Ascending aorta (tissue), 2 donors: ENCODE results near the gene G3BP1. TPM values are rescaled to one million over a fixed set of nuclear protein-coding genes. Genes with fewer than 3 reads are reported as not detected.

ENCODE experiments used
- DNase-seq, 2 donors: peaks; one replicate each; pipeline ENCODE4 v3.0.0-alpha.2; 2019; ENCODE audit warnings: low spot score in 2 of 2
- H3K27ac ChIP-seq, 2 donors: fragments of 200-600 bp; sonication (generic); one replicate each; pipeline ENCODE4 v1.5.1; 2016 to 2017; ENCODE audit warnings: mild to moderate bottlenecking in 1 of 2
- H3K27me3 ChIP-seq: fragments of 200-600 bp; sonication (generic); one replicate; pipeline ENCODE4 v1.5.1; 2017
- H3K36me3 ChIP-seq, 2 donors: fragments of 200-600 bp; sonication (generic); one replicate each; pipeline ENCODE4 v1.5.1; 2016
- H3K4me1 ChIP-seq, 2 donors: fragments of 200-600 bp; sonication (generic); one replicate each; pipeline ENCODE4 v1.5.1; 2016 to 2017; ENCODE audit warnings: mild to moderate bottlenecking in 1 of 2
- H3K4me3 ChIP-seq, 2 donors: fragments of 200-600 bp; sonication (generic); one replicate each; pipeline ENCODE4 v1.5.1; 2016 to 2017; ENCODE audit warnings: mild to moderate bottlenecking in 1 of 2
- H3K9me3 ChIP-seq, 2 donors: fragments of 200-600 bp; sonication (generic); one replicate each; pipeline ENCODE4 v1.5.1; 2016
- CTCF ChIP-seq, 3 experiments: fragments of 200-600 bp in 2 of 3; fragments of 450-650 bp in 1 of 3; sonication (generic) in 2 of 3; IDR thresholded peaks; one replicate each; pipeline ENCODE4 v1.5.1; 2016 to 2019; ENCODE audit warnings: antibody characterized with exemption in 3 of 3, mild to moderate bottlenecking in 1 of 3, moderate library complexity in 1 of 3
- intact Hi-C: fragments of 100-400 bp; cut with DNase I; formaldehyde crosslinking; loops from one replicate; pipeline ENCODE4 v1.15.1; 2023
- total RNA-seq: library from RNA; depleted of rRNA; stranded (reverse); fragments of >200 nt; gene quantifications from one replicate; pipeline ENCODE4 v1.1.0, GENCODE V29; 2016

G3BP1 gene
- total RNA-seq, 1 donor from 2014 or later, result 138 TPM

GRCh38 chr5:151786468-151786867, 14.7 kb downstream of the G3BP1 start:
- DNase-seq, result no peak
- no peaks in the 10 kb centered on the region for H3K9me3 ChIP-seq
- H3K27ac ChIP-seq, result no peak overlapping the region
- intact Hi-C loops, result no loop called here
- H3K27me3 ChIP-seq, result no peaks in the 10 kb centered on the region
- H3K36me3 ChIP-seq, result peaks cover 26 to 31% of the 10 kb centered on the region in 2 donors
- TF ChIP-seq CTCF (IDR thresholded peaks at IDR 0.05), result no peak
- no peak overlapping the region for H3K4me3 ChIP-seq
- peaks cover 0 to 15% of the 10 kb centered on the region in 2 donors for H3K4me1 ChIP-seq

GRCh38 chr5:151787817-151788216, 16.1 kb downstream of the G3BP1 start:
- no peaks in the 10 kb centered on the region for H3K27me3 ChIP-seq
- no peak overlapping the region for H3K27ac ChIP-seq
- intact Hi-C loops, result no loop called here
- H3K9me3 ChIP-seq, result no peaks in the 10 kb centered on the region
- no peak overlapping the region for H3K4me3 ChIP-seq
- DNase-seq, result no peak
- peaks cover 0 to 11% of the 10 kb centered on the region in 2 donors for H3K4me1 ChIP-seq
- TF ChIP-seq CTCF (IDR thresholded peaks at IDR 0.05), result no peak
- H3K36me3 ChIP-seq, result peaks cover 38 to 45% of the 10 kb centered on the region in 2 donors

- H3K9me3 ChIP-seq, result no peaks in the 10 kb centered on the region
- no peak for DNase-seq
- peaks cover 76 to 83% of the 10 kb centered on the region in 2 donors for H3K36me3 ChIP-seq
- H3K27ac ChIP-seq, result no peak overlapping the region
- intact Hi-C loops, result no loop called here
- H3K27me3 ChIP-seq, result no peaks in the 10 kb centered on the region
- no peak overlapping the region for H3K4me3 ChIP-seq
- H3K4me1 ChIP-seq, result no peaks in the 10 kb centered on the region
- TF ChIP-seq CTCF (IDR thresholded peaks at IDR 0.05), result no peak
Observed at GRCh38 chr5:151793358-151793757, 21.6 kb downstream of the G3BP1 start.

- intact Hi-C loops, result no loop called here
Observed at GRCh38 chr5:151795426-151795825, 23.7 kb downstream of the G3BP1 start.

GRCh38 chr5:151798674-151799073, 26.9 kb downstream of the G3BP1 start:
- Histone ChIP-seq H3K4me3 (no peak overlapping the region), H3K27ac (no peak overlapping the region), H3K4me1 (no peaks in the 10 kb centered on the region), H3K36me3 (peaks cover 78 to 93% of the 10 kb centered on the region in 2 donors), H3K27me3 (no peaks in the 10 kb centered on the region), H3K9me3 (no peaks in the 10 kb centered on the region)
- DNase-seq, result no peak
- intact Hi-C loops, result no loop called here
- no peak for TF ChIP-seq CTCF (IDR thresholded peaks at IDR 0.05)

More at GRCh38 chr5:151795426-151795825, 23.7 kb downstream of the G3BP1 start:
- Histone ChIP-seq H3K9me3 (no peaks in the 10 kb centered on the region), H3K27me3 (no peaks in the 10 kb centered on the region), H3K36me3 (peaks cover 77 to 91% of the 10 kb centered on the region in 2 donors), H3K4me1 (no peaks in the 10 kb centered on the region), H3K4me3 (no peak overlapping the region), H3K27ac (no peak overlapping the region)
- DNase-seq, result no peak
- TF ChIP-seq CTCF (IDR thresholded peaks at IDR 0.05), result no peak

GRCh38 chr5:151799407-151799806, 27.7 kb downstream of the G3BP1 start:
- Histone ChIP-seq H3K36me3 (peaks cover 78 to 90% of the 10 kb centered on the region in 2 donors), H3K9me3 (no peaks in the 10 kb centered on the region)
- intact Hi-C loops, result no loop called here

More at GRCh38 chr5:151799407-151799806, 27.7 kb downstream of the G3BP1 start:
- DNase-seq, result no peak
- Histone ChIP-seq H3K27me3 (no peaks in the 10 kb centered on the region), H3K27ac (no peak overlapping the region), H3K4me1 (no peaks in the 10 kb centered on the region), H3K4me3 (no peak overlapping the region)
- TF ChIP-seq CTCF (IDR thresholded peaks at IDR 0.05), result no peak
